ENCODE results near the gene WFIKKN2.
"Not testable (repeated sequence)": the region's sequence is repeated elsewhere in the genome, so short reads cannot be mapped to it uniquely, and the experiment has no call there.

The WFIKKN2 gene

GRCh38 chr17:50871364-50871763 lies 36.0 kb downstream of the WFIKKN2 start:
- H3K36me3 ChIP-seq (ENCODE audit: control insufficient read depth in 1 of 2, insufficient read depth in 2 of 2, low read length in 2 of 2) = no peaks in the 10 kb centered on the region
- H3K9ac ChIP-seq (ENCODE audit: low read depth in 1 of 2, low read length in 2 of 2) = no peak overlapping the region
- H3K4me3 ChIP-seq (ENCODE audit: low read depth in 1 of 2, low read length in 2 of 2) = no peak overlapping the region
- no peaks in the 10 kb centered on the region for H3K27me3 ChIP-seq (ENCODE audit: control insufficient read depth in 1 of 2, insufficient read depth in 2 of 2, low read length in 2 of 2)
- no peaks in the 10 kb centered on the region for H3K9me3 ChIP-seq (ENCODE audit: control insufficient read depth in 1 of 2, low read length in 2 of 2)
- no peak overlapping the region for H3K27ac ChIP-seq (ENCODE audit: low read depth, low read length)
- peaks cover 9 to 11% of the 10 kb centered on the region in 2 donors for H3K4me1 ChIP-seq (ENCODE audit: control insufficient read depth in 1 of 2, insufficient read depth in 2 of 2, low read length in 2 of 2)

GRCh38 chr17:50871898-50872297 lies 36.5 kb downstream of the WFIKKN2 start:
- H3K4me3 ChIP-seq (ENCODE audit: low read depth in 1 of 2, low read length in 2 of 2) = no peak overlapping the region
- no peak overlapping the region for H3K9ac ChIP-seq (ENCODE audit: low read depth in 1 of 2, low read length in 2 of 2)
- no peaks in the 10 kb centered on the region for H3K36me3 ChIP-seq (ENCODE audit: control insufficient read depth in 1 of 2, insufficient read depth in 2 of 2, low read length in 2 of 2)
- H3K4me1 ChIP-seq (ENCODE audit: control insufficient read depth in 1 of 2, insufficient read depth in 2 of 2, low read length in 2 of 2) = peaks cover 9 to 11% of the 10 kb centered on the region in 2 donors
- no peaks in the 10 kb centered on the region for H3K9me3 ChIP-seq (ENCODE audit: control insufficient read depth in 1 of 2, low read length in 2 of 2)
- no peaks in the 10 kb centered on the region for H3K27me3 ChIP-seq (ENCODE audit: control insufficient read depth in 1 of 2, insufficient read depth in 2 of 2, low read length in 2 of 2)
- no peak overlapping the region for H3K27ac ChIP-seq (ENCODE audit: low read depth, low read length)

GRCh38 chr17:50872710-50873424 lies 37.5 kb downstream of the WFIKKN2 start:
- H3K4me3 ChIP-seq (ENCODE audit: low read depth in 1 of 2, low read length in 2 of 2) = no peak overlapping the region
- peaks cover 9 to 11% of the 10 kb centered on the region in 2 donors for H3K4me1 ChIP-seq (ENCODE audit: control insufficient read depth in 1 of 2, insufficient read depth in 2 of 2, low read length in 2 of 2)
- no peak overlapping the region for H3K27ac ChIP-seq (ENCODE audit: low read depth, low read length)
- H3K36me3 ChIP-seq (ENCODE audit: control insufficient read depth in 1 of 2, insufficient read depth in 2 of 2, low read length in 2 of 2) = no peaks in the 10 kb centered on the region
- no peak overlapping the region for H3K9ac ChIP-seq (ENCODE audit: low read depth in 1 of 2, low read length in 2 of 2)
- no peaks in the 10 kb centered on the region for H3K27me3 ChIP-seq (ENCODE audit: control insufficient read depth in 1 of 2, insufficient read depth in 2 of 2, low read length in 2 of 2)
- no peaks in the 10 kb centered on the region for H3K9me3 ChIP-seq (ENCODE audit: control insufficient read depth in 1 of 2, low read length in 2 of 2)

GRCh38 chr17:50875074-50875473 lies 39.7 kb downstream of the WFIKKN2 start:
- Histone ChIP-seq H3K27ac (ENCODE audit: low read depth, low read length) (no peak overlapping the region), H3K4me1 (ENCODE audit: control insufficient read depth in 1 of 2, insufficient read depth in 2 of 2, low read length in 2 of 2) (peaks cover 9 to 11% of the 10 kb centered on the region in 2 donors), H3K36me3 (ENCODE audit: control insufficient read depth in 1 of 2, insufficient read depth in 2 of 2, low read length in 2 of 2) (no peaks in the 10 kb centered on the region), H3K9ac (ENCODE audit: low read depth in 1 of 2, low read length in 2 of 2) (no peak overlapping the region), H3K9me3 (ENCODE audit: control insufficient read depth in 1 of 2, low read length in 2 of 2) (no peaks in the 10 kb centered on the region), H3K27me3 (ENCODE audit: control insufficient read depth in 1 of 2, insufficient read depth in 2 of 2, low read length in 2 of 2) (no peaks in the 10 kb centered on the region), H3K4me3 (ENCODE audit: low read depth in 1 of 2, low read length in 2 of 2) (no peak overlapping the region)

GRCh38 chr17:50877042-50877441 lies 41.7 kb downstream of the WFIKKN2 start:
- H3K4me3 ChIP-seq (ENCODE audit: low read depth in 1 of 2, low read length in 2 of 2); H3K9me3 ChIP-seq (ENCODE audit: control insufficient read depth in 1 of 2, low read length in 2 of 2); H3K9ac ChIP-seq (ENCODE audit: low read depth in 1 of 2, low read length in 2 of 2); H3K36me3 ChIP-seq (ENCODE audit: control insufficient read depth in 1 of 2, insufficient read depth in 2 of 2, low read length in 2 of 2); H3K27me3 ChIP-seq (ENCODE audit: control insufficient read depth in 1 of 2, insufficient read depth in 2 of 2, low read length in 2 of 2); H3K4me1 ChIP-seq (ENCODE audit: control insufficient read depth in 1 of 2, insufficient read depth in 2 of 2, low read length in 2 of 2); H3K27ac ChIP-seq (ENCODE audit: low read depth, low read length): not testable (repeated sequence)

GRCh38 chr17:50877838-50878237 lies 42.5 kb downstream of the WFIKKN2 start:
- Histone ChIP-seq H3K4me3 (ENCODE audit: low read depth in 1 of 2, low read length in 2 of 2) (no peak overlapping the region), H3K4me1 (ENCODE audit: control insufficient read depth in 1 of 2, insufficient read depth in 2 of 2, low read length in 2 of 2) (no peaks in the 10 kb centered on the region), H3K27ac (ENCODE audit: low read depth, low read length) (no peak overlapping the region), H3K9ac (ENCODE audit: low read depth in 1 of 2, low read length in 2 of 2) (no peak overlapping the region), H3K27me3 (ENCODE audit: control insufficient read depth in 1 of 2, insufficient read depth in 2 of 2, low read length in 2 of 2) (no peaks in the 10 kb centered on the region), H3K36me3 (ENCODE audit: control insufficient read depth in 1 of 2, insufficient read depth in 2 of 2, low read length in 2 of 2) (no peaks in the 10 kb centered on the region), H3K9me3 (ENCODE audit: control insufficient read depth in 1 of 2, low read length in 2 of 2) (no peaks in the 10 kb centered on the region)

- H3K9me3 ChIP-seq (ENCODE audit: control insufficient read depth in 1 of 2, low read length in 2 of 2) = no peaks in the 10 kb centered on the region
- peaks cover 5% of the 10 kb centered on the region in 2 donors for H3K4me1 ChIP-seq (ENCODE audit: control insufficient read depth in 1 of 2, insufficient read depth in 2 of 2, low read length in 2 of 2)
- no peaks in the 10 kb centered on the region for H3K36me3 ChIP-seq (ENCODE audit: control insufficient read depth in 1 of 2, insufficient read depth in 2 of 2, low read length in 2 of 2)
Observed at GRCh38 chr17:50879086-50879485, 43.7 kb downstream of the WFIKKN2 start.

GRCh38 chr17:50881182-50881581 lies 45.8 kb downstream of the WFIKKN2 start:
- Histone ChIP-seq H3K27ac (ENCODE audit: low read depth, low read length) (no peak overlapping the region), H3K9ac (ENCODE audit: low read depth in 1 of 2, low read length in 2 of 2) (no peak overlapping the region), H3K27me3 (ENCODE audit: control insufficient read depth in 1 of 2, insufficient read depth in 2 of 2, low read length in 2 of 2) (no peaks in the 10 kb centered on the region), H3K9me3 (ENCODE audit: control insufficient read depth in 1 of 2, low read length in 2 of 2) (no peaks in the 10 kb centered on the region), H3K4me1 (ENCODE audit: control insufficient read depth in 1 of 2, insufficient read depth in 2 of 2, low read length in 2 of 2) (peaks cover 16 to 19% of the 10 kb centered on the region in 2 donors), H3K36me3 (ENCODE audit: control insufficient read depth in 1 of 2, insufficient read depth in 2 of 2, low read length in 2 of 2) (no peaks in the 10 kb centered on the region), H3K4me3 (ENCODE audit: low read depth in 1 of 2, low read length in 2 of 2) (no peak overlapping the region)

More at GRCh38 chr17:50879086-50879485, 43.7 kb downstream of the WFIKKN2 start:
- Histone ChIP-seq H3K4me3 (ENCODE audit: low read depth in 1 of 2, low read length in 2 of 2) (no peak overlapping the region), H3K27ac (ENCODE audit: low read depth, low read length) (no peak overlapping the region), H3K27me3 (ENCODE audit: control insufficient read depth in 1 of 2, insufficient read depth in 2 of 2, low read length in 2 of 2) (no peaks in the 10 kb centered on the region), H3K9ac (ENCODE audit: low read depth in 1 of 2, low read length in 2 of 2) (no peak overlapping the region)

GRCh38 chr17:50882851-50883250 lies 47.5 kb downstream of the WFIKKN2 start:
- Histone ChIP-seq H3K27ac (ENCODE audit: low read depth, low read length) (no peak overlapping the region), H3K9me3 (ENCODE audit: control insufficient read depth in 1 of 2, low read length in 2 of 2) (no peaks in the 10 kb centered on the region), H3K4me1 (ENCODE audit: control insufficient read depth in 1 of 2, insufficient read depth in 2 of 2, low read length in 2 of 2) (peaks cover 19 to 32% of the 10 kb centered on the region in 2 donors), H3K9ac (ENCODE audit: low read depth in 1 of 2, low read length in 2 of 2) (no peak overlapping the region), H3K36me3 (ENCODE audit: control insufficient read depth in 1 of 2, insufficient read depth in 2 of 2, low read length in 2 of 2) (no peaks in the 10 kb centered on the region), H3K4me3 (ENCODE audit: low read depth in 1 of 2, low read length in 2 of 2) (no peak overlapping the region), H3K27me3 (ENCODE audit: control insufficient read depth in 1 of 2, insufficient read depth in 2 of 2, low read length in 2 of 2) (no peaks in the 10 kb centered on the region)

- Histone ChIP-seq H3K27me3 (ENCODE audit: control insufficient read depth in 1 of 2, insufficient read depth in 2 of 2, low read length in 2 of 2) (no peaks in the 10 kb centered on the region), H3K27ac (ENCODE audit: low read depth, low read length) (peak overlapping the region; percentile 87)
Observed at GRCh38 chr17:50883850-50884438, 48.6 kb downstream of the WFIKKN2 start.

More at GRCh38 chr17:50883850-50884438, 48.6 kb downstream of the WFIKKN2 start:
- no peaks in the 10 kb centered on the region for H3K36me3 ChIP-seq (ENCODE audit: control insufficient read depth in 1 of 2, insufficient read depth in 2 of 2, low read length in 2 of 2)
- H3K4me3 ChIP-seq (ENCODE audit: low read depth in 1 of 2, low read length in 2 of 2) = no peak overlapping the region
- H3K9ac ChIP-seq (ENCODE audit: low read depth in 1 of 2, low read length in 2 of 2) = peak overlapping the region; percentile 52 to 81
- H3K4me1 ChIP-seq (ENCODE audit: control insufficient read depth in 1 of 2, insufficient read depth in 2 of 2, low read length in 2 of 2) = peaks cover 19 to 36% of the 10 kb centered on the region in 2 donors
- H3K9me3 ChIP-seq (ENCODE audit: control insufficient read depth in 1 of 2, low read length in 2 of 2) = no peaks in the 10 kb centered on the region
